ENCODE results near the gene NME4.
"Not testable (repeated sequence)": the region's sequence is repeated elsewhere in the genome, so short reads cannot be mapped to it uniquely, and the experiment has no call there.

NME4 gene

DNA sequence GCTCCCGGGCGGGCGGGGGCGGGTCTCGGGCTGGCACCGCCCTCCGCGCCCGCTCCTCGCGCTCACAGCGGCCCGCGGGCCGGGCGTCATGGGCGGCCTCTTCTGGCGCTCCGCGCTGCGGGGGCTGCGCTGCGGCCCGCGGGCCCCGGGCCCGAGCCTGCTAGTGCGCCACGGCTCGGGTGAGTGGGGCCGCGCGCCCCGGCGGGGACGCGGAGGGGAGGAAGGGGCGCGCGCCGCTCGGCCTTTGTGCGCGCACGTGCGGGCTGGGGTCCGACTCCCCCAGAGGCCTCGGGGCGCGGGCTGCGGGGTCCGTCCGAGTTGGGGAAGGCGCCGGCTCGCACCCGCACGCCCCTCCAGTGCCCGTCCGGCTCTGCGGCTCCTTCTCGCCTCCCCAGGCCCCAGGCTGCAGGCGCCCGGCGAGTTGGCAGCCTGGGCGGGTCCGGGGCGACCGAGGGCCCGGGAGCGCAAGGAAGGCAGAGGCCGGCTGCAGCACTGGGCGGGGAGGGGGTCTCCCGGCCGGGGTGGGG lies at the start of gene NME4:
NME4 (plus strand) TSS at position 65 of the 527 bp plus-strand sequence; CDS start at position 89, 24 bp downstream.
- DNase-seq (ENCODE audit: low read depth), result no peak
- TF ChIP-seq, protein P1, sequence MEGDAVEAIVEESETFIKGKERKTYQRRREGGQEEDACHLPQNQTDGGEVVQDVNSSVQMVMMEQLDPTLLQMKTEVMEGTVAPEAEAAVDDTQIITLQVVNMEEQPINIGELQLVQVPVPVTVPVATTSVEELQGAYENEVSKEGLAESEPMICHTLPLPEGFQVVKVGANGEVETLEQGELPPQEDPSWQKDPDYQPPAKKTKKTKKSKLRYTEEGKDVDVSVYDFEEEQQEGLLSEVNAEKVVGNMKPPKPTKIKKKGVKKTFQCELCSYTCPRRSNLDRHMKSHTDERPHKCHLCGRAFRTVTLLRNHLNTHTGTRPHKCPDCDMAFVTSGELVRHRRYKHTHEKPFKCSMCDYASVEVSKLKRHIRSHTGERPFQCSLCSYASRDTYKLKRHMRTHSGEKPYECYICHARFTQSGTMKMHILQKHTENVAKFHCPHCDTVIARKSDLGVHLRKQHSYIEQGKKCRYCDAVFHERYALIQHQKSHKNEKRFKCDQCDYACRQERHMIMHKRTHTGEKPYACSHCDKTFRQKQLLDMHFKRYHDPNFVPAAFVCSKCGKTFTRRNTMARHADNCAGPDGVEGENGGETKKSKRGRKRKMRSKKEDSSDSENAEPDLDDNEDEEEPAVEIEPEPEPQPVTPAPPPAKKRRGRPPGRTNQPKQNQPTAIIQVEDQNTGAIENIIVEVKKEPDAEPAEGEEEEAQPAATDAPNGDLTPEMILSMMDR (conservative IDR thresholded peaks at IDR 0.05; ENCODE audit: low read length), result no peak

DNA sequence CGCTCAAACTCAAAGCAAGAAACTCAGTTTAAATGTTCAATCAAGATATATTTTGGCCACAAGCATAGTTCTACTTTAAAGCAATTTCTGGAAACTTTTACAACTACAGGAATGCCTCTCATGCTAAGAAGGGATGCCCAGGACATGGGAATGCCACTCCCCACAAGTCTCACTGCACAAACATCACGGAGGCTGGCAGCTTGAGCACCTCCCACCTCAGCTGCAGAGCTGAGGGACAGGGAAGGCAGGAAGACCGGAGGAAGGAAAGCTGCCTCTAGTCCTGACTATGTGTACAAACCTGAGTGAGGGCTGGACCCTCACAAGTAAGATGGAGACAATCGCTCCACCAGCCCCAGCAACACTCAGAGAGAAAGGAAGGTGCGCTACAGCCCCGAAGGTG lies 49.8 kb upstream of the NME4 start:
- DNase-seq (ENCODE audit: low read depth), result no peak
- no peak overlapping the region for H3K4me3 ChIP-seq (ENCODE audit: low read length)
- TF ChIP-seq, protein P1 (conservative IDR thresholded peaks at IDR 0.05; ENCODE audit: low read length), result no peak

More for the DNA sequence above, at the start of gene NME4:
- H3K4me3 ChIP-seq (ENCODE audit: low read length), result peak within 1 kb of the TSS; percentile 71

DNA sequence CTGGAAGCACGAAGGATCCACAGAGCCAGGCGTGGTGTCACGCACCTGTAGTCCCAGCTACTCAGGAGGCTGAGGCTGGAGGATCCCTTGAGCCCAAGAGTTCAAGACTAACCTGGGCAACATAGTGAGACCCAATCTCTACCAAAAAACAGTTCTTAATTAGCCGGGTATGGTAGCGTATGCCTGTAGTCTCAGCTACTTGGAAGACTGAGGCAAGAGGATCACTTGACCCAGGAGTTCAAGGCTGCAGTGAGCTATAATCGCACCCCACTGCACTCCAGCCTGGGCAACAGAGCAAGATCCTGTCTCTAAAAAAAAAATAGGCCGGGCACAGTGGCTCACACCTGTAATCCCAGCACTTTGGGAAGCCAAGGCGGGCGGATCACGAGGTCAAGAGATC lies 48.5 kb upstream of the NME4 start:
- not testable (repeated sequence) for H3K4me3 ChIP-seq (ENCODE audit: low read length)

DNA sequence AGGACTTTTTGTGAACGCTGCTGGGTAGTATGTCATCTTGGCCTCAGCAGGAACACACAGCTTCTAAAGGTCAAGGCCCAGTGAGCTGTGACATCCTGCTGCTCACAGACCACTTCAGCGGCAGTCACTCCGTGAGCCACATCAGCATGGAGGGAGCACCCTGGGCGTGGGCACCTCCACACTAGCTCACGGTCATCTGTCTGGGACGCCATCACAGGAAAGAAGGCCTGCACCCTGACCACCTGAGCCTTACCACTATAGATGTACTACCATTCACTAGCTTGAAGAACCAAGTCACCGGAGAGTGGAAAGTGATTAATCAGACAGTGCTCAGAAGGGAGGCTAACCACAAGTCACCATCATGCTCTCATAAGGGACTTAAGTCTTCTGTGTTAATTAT lies 47.8 kb upstream of the NME4 start:
- no peak for DNase-seq (ENCODE audit: low read depth)
- TF ChIP-seq, protein P1 (conservative IDR thresholded peaks at IDR 0.05; ENCODE audit: low read length), result no peak
- H3K4me3 ChIP-seq (ENCODE audit: low read length), result no peak overlapping the region

More for the DNA sequence above, 48.5 kb upstream of the NME4 start:
- not testable (repeated sequence) for DNase-seq (ENCODE audit: low read depth)

DNA sequence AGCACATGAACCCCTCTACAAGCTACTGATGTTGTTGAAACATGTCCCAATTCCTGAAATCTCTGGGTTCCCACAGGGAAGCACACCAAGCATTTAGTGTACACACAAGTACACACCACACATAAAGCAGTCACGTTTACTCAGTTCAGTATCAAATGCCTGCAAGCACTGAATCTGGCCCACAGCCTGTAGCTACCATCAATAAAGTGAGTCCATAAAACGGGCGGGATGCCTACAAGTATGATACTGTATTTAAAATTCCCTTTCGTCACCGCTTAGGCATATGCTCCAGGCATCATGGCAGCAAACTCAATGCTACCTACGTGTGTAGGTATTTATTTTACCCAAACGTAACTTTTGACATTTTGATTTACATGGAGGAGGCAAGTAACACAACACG lies 46.8 kb upstream of the NME4 start:
- DNase-seq (ENCODE audit: low read depth), result no peak
- TF ChIP-seq, protein P1 (conservative IDR thresholded peaks at IDR 0.05; ENCODE audit: low read length), result no peak
- H3K4me3 ChIP-seq (ENCODE audit: low read length), result no peak overlapping the region

DNA sequence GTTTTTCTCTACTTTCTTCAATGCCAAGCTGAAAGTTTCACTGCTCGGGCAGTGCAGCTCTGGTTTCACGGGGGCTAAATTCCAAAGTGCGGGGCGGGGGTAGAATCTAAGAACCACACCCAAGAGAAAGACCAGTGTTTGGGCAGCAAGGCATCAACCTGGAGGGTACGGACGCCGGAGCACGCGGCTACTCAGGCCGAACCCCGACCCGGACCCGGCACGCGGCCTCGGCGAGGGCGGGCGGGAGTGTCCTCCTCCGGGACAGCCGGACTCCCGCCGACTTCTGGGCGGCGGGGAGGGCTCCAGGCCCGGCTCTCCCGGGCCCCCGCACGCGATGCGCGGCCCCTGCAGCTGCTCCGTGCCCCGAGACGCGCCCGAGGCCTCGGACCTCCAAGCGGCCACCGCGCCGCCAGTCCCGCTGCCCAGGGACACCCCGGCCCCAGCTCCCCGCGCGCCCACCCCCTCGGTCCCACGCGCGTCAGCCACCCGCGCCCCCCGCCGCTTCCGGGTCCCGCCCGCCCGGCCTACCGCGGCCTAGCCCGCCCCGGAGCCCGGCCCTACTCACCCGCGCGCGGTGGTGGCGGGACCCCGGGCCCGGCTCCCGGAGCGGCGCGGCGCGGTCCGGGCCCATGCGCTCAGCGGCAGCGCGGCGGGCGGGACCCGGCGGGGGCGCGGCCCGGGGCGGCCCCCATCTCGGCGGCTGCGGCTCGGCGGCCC lies 45.0 kb upstream of the NME4 start:
- TF ChIP-seq, protein P1 (conservative IDR thresholded peaks at IDR 0.05; ENCODE audit: low read length), result no peak
- DNase-seq (ENCODE audit: low read depth), result no peak
- peak overlapping the region; percentile 69 for H3K4me3 ChIP-seq (ENCODE audit: low read length)

DNA sequence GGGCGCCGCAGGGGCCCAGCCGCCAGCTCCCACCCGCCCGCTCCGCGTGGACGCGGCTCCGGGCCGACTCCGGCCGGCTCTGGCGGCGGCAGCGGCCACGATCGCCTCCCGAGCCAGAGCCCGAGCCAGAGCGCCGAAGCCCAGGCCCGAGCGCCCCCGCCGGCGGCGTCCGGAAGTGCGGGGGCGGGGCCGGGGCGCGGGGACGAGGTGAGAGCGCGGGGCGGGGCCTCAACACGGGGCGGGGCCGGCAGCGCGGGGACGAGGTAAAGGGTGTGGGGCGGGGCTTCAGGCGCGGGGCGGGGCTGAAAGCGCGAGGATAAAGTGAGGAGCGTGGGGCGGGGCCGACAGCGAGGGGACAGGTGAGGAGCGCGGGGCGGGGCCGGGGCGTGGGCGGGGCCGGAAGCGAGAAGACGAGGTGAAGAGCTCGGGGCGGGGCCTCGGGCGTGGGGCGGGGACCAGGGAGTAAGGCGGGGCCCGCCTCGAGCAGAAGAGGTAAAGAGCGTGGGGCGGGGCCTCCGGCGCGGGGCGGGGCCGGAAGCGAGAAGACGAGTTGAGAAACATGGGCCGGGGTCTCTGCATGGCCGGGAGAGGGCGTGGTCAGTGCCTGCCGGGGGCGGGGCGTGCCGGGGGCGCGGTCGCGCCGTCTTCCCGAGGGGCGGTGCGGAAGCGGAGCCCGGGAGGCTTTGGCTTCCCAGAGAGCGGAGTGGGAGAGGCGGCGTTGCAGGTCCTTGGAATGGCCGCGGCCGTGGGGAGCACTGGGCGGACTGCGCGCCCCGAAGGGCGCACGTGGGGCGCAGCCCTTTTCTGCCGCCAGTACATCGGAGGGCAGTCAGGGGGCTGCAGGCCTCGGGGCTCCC lies 44.2 kb upstream of the NME4 start, which contains the start of gene AXIN1:
AXIN1 (minus strand) TSS at position 177 of the 857 bp plus-strand sequence. CDS start 5,698 bp downstream, outside the sequence.
- H3K4me3 ChIP-seq (ENCODE audit: low read length), result peak within 1 kb of the TSS; percentile 69
- TF ChIP-seq, protein P1 (conservative IDR thresholded peaks at IDR 0.05; ENCODE audit: low read length), result no peak; the same call in 1 of the 2 replicates
- peak; percentile 89 for DNase-seq (ENCODE audit: low read depth)

Data from AG10803 (cell line).